GM19328 (cell line): Measurements from ENCODE around the gene RAB37.

Experiments
- ATAC-seq: cut with Tn5 transposase; IDR thresholded peaks from one replicate; pipeline ENCODE4 v1.9.1; 2021; ENCODE audit warnings: mild to moderate bottlenecking, moderate library complexity; ENCODE audit not compliant: unreplicated experiment

The RAB37 gene, protein sequence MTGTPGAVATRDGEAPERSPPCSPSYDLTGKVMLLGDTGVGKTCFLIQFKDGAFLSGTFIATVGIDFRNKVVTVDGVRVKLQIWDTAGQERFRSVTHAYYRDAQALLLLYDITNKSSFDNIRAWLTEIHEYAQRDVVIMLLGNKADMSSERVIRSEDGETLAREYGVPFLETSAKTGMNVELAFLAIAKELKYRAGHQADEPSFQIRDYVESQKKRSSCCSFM

GRCh38 chr17:74736513-74737298 lies at the start of gene RAB37:
TSS of gene RAB37 (plus strand) at chr17:74737256. CDS start at chr17:74737273, 17 bp downstream.
- ATAC-seq: no peak

DNA sequence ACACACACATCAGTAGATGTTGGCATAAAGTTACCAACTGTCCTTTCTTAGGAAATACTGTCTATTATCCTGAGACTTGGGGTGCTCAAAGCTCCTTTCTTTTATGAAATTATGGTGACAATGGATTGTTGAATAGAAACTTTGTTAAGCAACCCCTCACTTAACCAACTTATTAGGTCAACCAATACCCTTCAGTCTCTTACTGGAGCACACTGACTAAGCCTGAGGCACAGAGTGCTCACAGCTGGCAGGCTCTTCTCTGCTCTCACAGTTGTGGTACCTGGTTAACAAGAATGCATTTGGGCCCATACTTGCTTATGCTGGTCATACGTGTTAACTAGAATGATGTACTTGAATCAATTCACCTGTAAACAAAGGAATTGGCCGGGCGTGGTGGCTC lies 49.2 kb upstream of the RAB37 start:
- ATAC-seq: no peak

GRCh38 chr17:74690409-74690825 lies 46.6 kb upstream of the RAB37 start:
- ATAC-seq: no peak

DNA sequence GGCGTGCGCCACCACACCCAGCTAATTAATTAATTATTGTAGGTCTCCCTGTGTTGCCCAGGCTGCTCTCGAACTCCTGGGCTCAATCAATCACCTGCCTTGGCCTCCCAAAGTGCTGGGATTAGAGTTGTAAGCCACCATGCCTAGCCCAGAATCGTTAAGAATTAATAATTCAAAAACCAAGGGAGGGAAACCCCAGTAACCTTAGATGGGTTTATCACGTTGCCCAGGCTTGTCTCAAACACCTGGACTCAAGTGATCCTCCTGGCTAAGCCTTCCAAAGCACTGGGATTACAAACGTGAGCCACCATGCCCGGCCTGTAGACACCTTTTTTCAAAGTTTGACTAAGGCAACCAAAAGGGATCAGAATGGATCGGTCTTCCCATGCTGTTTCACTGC lies 45.9 kb upstream of the RAB37 start:
- ATAC-seq: no peak

GRCh38 chr17:74694081-74694480 lies 43.0 kb upstream of the RAB37 start:
- ATAC-seq: no peak

DNA sequence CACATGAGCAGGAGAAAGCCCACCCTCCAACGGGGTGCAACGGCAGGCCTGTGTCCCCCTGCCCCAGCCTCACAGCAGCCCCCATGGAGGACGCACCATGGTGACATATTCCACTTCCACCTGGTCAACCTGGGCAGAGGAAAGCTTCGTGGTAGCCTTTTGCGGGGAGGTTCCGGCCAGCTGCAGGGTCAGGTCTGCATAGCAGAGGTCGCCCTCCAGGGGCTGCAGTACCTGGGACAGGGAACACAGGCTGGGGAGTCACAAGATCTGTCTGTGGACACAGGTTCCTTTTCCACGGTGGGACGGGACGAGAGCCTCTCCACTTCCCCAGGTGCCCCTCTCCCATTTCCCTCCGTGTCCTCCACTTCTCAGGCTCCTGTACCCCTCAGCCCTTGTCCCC lies 41.4 kb upstream of the RAB37 start:
- no peak for ATAC-seq

DNA sequence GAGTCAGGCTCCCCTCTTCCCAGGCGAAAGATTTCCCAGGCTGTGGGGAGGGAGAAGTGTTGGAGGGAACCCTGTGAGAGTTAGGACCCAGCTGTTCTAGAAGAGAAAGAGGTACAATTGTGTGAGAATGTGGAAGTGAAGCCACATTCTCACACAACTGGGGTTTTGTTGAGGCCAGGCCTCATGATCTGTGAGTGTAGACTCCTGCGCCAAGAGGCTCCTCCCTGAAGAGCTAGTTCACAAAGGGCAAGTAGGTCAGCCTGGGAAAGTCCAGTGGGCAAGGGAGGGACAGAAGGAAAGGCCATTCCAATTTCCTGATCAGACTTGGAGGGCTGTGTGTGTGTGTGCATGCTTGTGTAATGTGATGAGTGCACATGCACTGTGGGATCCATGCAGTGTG lies 39.5 kb upstream of the RAB37 start:
- ATAC-seq: no peak

GRCh38 chr17:74698069-74698468 lies 39.0 kb upstream of the RAB37 start:
- ATAC-seq: no peak

DNA sequence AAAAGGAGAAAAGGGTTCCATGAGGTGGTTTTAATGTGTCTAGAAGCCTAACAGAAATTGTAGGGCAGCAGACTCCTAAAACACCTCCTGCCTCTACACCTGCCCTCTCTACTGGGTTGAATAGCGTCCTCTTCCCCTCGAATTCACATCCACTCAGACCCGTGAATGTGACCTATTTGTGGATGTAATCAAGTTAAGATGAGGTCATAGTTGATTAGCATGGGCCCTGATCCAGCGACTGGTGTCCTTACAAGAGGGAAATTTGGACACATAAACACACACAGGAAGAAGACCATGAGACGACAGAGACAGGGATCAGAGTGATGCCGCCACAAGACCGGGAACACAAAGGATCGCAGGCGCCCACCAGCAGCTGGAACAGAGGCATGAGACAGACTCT lies 37.8 kb upstream of the RAB37 start:
- ATAC-seq: no peak

DNA sequence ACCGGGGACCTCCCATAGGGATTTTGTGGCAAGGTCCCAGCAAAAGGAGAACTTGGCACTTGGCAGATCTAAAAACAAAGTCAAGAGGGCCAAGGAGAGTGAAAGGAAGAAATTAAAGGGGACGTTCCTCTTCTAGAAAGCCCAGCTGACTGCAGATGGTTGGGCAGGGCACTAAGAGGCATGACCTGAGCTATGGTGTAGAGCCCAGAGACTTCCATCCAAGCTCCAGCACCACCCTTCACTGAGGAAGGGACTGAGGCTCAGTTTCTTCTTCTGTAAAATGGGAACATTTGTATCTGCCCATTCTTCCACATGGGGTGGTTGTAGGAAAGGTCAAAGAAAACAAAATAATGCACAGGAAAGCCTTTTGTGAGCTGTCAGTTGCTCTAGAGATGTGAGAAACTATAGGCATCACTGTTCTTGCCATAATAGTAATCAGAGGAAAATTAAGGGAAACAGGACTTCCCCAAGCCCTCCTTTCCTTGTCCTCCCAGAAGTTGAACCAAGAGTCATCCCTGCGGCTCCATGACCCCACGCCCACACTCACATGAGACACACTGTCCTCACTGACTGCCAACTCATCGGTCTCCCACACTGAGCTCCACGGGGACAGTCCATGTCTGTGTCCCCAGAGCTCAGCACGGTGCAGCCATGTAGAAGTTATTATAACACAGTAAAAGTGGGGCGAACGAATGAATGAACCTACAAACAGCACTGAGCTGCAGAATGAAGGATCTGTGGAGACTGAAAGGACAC lies 34.8 kb upstream of the RAB37 start:
- ATAC-seq: no peak

DNA sequence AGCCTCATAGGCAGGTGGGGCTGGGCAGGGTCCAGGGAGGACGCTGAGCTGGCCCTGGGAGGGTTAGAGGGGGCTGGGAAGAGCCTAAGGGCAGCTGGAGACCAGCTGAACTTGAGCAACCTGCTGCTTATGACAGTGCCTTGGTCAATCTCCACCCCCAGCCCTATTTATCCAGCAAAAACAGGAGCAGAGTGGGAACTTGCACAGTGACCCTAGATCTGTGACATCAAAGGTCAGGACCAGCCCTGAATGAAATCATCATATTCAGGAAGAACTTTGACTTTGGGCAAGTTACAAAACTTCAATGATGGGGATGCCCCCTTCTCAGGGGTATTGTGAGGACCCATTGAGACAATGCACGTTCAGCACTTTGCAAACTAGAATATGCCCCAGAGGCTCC lies 33.7 kb upstream of the RAB37 start:
- no peak for ATAC-seq

GRCh38 chr17:74704544-74704943 lies 32.5 kb upstream of the RAB37 start:
- no peak for ATAC-seq

- no peak for ATAC-seq
Measured at GRCh38 chr17:74711058-74711824, 25.8 kb upstream of the RAB37 start.

DNA sequence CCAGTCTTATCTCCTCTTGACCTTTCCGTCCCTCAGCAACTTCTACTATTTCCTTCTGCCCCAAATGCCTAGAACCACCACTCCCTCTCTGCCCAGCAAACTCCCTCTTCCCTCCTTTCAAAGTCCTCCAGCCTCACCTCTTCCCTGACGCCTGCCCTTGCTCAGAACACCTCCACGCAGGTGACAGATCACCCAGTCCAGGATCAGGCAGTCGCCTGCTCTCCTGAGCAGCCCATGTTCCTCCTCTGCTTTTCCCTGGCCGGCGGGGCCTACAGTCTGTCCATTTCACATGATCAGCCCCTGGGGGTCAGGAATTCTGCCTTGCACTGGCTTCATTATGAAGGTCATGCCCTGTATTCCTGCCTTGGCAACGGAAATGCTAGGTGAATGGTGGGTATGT lies 24.8 kb upstream of the RAB37 start:
- ATAC-seq: no peak

- ATAC-seq: no peak
Measured at GRCh38 chr17:74712756-74713155, 24.3 kb upstream of the RAB37 start, which contains the start of gene CD300LF. TSS of gene CD300LF (minus strand) at chr17:74712923. CDS start at chr17:74712866, 57 bp downstream.

DNA sequence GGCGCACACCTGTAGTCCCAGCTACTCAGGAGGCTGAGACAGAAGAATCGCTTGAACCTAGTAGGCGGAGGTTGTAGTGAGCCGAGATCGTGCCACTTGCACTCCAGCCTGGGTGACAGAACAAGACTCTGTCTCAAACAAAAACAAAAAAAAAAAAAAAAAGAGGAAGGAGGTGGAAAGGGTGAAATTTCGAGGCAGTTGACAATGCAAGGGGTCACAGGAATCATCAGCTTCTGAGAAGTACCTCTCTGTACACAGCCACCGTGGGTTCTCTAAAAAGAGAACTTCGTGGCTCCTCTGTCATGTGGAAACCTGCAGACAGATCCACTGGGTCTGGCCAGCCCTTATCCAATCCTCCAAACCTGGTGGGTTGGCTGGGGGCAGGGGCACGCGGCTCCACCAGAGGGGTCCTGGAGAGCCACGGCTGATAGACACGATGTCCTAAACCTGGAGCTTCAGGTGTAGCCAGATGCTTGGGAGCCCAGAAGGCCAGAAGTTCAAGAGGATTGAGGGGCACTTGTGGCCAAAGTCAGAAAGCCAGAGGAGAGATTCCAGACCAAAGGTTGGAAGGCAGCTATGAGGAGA lies 23.8 kb upstream of the RAB37 start:
- no peak for ATAC-seq

DNA sequence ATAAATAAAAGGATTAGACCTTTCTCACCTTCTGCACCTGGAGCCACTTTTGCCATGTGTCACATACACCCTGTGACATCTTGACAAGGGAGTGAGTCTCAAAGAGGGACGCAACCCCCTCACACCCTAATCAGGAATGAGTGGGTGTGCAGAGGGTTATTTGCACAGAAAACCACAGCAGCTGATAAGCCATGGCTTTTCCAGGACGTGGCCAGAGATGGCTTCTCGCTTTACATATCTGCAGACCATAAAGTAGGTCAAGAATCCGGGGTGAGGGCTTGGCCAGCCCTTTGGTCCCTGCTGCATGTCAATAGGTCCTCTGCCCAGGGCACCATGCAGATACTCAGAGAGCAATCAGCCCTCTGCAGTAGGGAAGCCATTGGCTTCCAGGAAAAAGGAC lies 21.9 kb upstream of the RAB37 start:
- ATAC-seq: no peak

GRCh38 chr17:74720506-74720905 lies 16.6 kb upstream of the RAB37 start:
- ATAC-seq: no peak

- ATAC-seq: no peak
Measured at GRCh38 chr17:74722782-74723181, 14.3 kb upstream of the RAB37 start.

GRCh38 chr17:74723891-74724290 lies 13.2 kb upstream of the RAB37 start:
- ATAC-seq: no peak

DNA sequence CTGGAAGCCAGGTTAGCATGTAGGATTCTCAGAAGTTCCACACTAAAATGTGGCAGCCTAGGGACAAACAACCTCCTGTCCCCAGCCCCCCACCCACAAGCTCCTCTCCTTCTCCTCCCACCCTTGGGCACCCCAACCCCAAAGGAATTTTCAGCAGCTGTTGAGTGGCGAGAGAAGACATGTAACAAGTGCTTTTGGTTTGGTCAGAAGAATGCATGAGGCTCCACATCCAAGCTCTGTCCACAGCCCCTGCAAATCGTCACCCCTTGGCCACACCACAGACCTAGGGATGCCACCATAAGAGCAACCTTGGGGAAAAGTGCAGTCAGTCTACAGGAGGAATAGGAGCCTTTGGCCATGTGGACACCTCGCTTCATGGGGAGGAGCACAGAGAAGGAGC lies 11.9 kb upstream of the RAB37 start:
- ATAC-seq: no peak
